ENCODE data around the gene TACC2.
A peak's percentile ranks its signal among the peaks of the same experiment; 100 is the strongest.
"Not testable (repeated sequence)": the region's sequence is repeated elsewhere in the genome, so short reads cannot be mapped to it uniquely, and the experiment has no call there.

TACC2 gene, protein sequence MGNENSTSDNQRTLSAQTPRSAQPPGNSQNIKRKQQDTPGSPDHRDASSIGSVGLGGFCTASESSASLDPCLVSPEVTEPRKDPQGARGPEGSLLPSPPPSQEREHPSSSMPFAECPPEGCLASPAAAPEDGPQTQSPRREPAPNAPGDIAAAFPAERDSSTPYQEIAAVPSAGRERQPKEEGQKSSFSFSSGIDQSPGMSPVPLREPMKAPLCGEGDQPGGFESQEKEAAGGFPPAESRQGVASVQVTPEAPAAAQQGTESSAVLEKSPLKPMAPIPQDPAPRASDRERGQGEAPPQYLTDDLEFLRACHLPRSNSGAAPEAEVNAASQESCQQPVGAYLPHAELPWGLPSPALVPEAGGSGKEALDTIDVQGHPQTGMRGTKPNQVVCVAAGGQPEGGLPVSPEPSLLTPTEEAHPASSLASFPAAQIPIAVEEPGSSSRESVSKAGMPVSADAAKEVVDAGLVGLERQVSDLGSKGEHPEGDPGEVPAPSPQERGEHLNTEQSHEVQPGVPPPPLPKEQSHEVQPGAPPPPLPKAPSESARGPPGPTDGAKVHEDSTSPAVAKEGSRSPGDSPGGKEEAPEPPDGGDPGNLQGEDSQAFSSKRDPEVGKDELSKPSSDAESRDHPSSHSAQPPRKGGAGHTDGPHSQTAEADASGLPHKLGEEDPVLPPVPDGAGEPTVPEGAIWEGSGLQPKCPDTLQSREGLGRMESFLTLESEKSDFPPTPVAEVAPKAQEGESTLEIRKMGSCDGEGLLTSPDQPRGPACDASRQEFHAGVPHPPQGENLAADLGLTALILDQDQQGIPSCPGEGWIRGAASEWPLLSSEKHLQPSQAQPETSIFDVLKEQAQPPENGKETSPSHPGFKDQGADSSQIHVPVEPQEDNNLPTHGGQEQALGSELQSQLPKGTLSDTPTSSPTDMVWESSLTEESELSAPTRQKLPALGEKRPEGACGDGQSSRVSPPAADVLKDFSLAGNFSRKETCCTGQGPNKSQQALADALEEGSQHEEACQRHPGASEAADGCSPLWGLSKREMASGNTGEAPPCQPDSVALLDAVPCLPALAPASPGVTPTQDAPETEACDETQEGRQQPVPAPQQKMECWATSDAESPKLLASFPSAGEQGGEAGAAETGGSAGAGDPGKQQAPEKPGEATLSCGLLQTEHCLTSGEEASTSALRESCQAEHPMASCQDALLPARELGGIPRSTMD (N-terminal part only)

DNA sequence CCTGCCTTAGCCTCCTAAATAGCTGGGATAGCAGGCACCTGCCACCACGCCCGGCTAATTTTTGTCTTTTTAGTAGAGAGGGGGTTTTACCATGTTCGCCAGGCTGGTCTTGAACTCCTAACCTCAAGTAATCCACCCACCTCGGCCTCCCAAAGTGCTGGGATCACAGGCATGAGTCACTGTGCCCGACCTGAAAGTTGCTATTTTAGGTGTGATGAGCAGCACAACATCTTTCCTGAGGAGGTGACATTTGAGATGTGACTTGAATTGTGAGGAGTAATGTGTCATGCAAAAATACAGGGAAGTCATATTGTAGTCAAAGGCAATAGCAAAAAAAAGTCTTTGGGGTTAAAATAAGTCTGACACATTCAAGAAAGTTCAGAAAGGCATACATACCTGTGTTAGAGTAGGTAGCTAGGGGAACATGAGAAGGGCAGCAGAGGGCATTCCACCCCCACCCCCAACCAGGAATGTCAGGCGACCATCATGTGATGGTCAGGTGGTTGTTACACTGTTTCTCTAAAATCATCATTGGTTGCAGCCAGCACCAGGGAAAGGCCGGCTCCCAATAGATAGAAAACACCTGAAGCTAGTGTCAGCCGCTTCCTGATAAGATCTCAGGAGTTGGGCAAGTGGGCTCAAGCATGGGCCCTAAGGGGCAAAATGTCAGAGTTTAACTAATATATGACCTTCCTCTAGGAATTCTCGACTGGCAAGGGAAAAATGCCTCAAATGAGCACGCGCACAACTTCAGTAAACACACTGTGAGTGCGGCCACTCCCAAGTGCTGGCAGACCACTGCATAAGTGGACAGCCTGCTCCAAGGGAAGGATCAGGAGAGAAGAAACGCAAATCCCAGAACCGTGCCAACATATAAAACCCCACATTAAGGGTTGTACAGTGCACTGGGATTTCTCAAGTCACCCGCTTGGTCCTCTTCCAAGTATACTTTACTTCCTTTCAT, at the start of gene TACC2:
Gene TACC2, plus strand, starts transcription at position 803 of the 964 bp plus-strand sequence. CDS start 32,819 bp downstream, outside the sequence.
- DNase-seq: no peak

DNA sequence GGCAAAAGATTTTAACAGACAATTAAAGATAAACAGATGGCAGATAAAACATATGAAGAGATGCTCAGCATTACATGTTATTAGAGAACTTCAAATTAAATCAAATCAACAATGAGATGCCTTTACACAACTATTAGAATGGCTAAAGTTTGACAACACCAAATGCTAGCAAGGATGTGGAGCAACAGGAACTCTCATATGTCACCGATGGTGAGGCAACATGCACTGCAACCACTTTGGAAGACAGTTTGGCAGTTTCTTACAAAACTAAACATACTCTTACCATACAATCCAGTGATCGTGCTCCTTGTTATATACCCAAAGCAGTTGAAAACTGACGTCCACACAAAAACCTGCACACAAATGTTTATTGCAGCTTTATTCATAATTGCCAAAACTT, 47.4 kb upstream of the TACC2 start:
- DNase-seq: no peak

DNA sequence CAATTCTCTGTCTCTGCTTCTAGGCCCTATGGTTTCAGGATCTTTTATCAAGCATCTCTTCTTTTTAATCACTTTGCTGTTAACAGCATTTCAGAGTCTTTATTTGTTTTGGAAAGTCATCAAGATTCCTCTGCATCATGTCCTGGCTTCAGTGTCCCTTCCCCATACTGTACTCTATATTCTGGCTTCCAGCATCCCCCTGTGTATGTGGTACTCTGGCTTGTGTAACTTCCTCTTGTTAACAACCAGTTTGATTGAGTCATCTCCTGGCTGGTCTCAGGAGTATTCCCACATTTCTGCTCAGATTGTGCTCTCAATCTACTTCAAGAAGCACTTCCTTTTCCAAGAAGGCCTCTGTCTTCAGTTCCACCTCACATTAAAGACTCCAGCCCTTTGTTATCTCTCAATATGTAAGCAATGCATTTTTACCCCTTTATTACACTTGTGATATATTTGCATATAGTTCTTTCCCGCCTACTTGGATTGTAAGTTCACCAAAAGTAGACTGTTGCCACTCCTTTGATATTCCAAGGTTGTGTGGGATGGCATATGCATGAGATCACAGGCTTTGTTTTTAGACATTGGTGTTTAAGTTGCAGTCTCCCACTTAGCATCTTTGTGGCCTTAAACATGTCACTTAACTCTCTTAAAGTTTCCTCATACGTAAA, 46.1 kb upstream of the TACC2 start:
- peak; percentile 38 for DNase-seq

DNA sequence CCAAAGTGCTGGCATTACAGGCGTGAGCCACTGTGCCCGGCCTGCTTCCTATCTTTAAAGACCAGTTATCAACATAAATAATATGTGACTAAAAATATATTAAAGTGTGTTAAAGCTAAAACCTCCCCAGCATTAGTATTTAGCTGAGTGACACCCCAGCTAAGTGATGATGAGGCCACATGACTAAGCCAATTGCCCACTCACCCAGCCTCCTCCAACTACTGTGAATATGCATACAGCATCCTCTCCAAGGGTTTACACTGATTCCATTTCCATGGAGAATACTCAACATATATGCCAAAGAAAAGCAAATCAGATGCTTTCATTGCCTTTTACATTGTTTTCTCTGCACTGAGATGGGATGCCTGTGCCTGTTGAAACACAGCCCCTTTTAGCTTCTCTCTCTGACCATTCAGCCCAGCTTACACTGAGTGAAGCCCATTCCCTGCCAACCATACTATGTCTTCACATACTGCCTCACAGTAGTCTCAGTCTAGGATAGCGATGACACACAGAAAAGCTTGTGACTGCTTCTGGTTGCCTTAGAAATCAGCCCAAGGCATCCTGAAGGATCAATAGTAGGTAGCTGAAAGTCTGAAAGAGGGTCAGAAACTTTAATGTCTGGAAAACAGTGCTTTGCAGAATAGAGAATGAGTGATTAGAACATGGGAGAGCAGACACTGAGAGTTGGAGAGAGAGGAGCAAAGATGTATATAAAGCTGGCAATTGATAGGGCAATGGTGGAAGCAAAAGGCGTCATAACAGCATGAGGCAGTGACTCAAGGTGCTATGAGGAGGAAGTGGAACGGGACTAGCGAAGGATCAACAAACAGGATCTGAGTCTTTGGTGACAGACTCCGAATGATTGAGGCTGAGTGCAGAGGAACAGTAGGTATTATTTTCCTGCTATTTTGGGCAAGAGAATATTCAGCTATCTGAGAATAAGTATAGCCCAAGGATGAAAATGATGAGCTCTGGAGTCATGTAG, 41.3 kb upstream of the TACC2 start:
- no peak for DNase-seq

DNA sequence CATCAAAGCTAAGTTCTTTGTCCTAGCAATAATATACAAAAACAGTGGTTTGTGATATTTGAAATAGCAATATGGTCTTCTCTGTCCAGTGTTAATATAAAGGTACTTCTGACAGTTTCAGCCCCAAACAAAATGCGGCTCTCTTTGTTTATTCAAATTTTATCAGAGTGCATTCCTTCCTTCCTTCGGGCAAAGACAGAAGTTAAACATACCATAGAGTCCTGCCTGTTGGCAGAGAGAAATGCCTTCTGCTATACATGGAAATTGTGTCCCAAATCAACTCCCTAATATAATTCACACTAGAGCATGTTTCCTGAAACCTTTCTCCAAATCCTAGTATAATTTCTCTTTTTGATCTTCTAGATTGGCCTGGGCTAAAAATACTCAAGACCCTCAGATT, 39.9 kb upstream of the TACC2 start:
- no peak for DNase-seq

DNA sequence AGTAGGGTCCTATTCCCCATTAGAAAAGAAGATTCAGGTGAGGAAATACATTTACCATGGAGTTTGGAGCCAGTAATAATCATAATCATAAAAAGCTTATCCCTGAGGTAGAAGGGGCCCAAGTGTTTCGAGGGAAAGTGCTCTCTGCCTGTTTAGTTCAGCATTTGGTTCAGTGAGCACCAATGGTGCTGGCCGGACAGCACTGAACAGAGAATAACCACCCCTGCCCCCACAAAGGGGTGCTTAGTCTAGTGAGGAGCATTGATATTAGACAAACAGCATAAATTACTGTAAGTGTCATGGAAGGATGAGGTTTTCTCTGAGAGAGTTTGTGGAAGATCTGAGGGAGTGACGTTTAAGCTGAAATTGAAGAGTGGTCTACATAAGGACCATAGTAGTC, 39.5 kb upstream of the TACC2 start:
- no peak for DNase-seq

DNA sequence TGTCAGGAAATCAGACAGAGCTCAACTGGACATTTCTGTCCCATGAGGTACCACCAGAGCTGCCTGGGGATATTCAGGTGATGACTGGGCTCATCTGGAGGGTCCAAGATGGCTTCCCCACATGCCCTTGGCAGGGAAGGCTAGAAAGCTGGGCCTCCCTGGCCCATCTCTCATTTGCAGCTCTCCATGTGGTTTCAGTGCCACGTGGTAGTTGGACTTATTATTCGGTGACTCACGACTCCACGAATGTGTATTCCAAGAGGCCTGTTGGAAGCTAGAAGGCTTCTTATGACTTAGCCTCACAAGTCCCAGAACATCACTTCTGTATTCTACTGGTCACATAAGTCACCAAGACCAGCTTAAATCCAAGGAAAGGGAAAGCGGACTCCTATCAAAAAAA, 36.7 kb upstream of the TACC2 start:
- no peak for DNase-seq

DNA sequence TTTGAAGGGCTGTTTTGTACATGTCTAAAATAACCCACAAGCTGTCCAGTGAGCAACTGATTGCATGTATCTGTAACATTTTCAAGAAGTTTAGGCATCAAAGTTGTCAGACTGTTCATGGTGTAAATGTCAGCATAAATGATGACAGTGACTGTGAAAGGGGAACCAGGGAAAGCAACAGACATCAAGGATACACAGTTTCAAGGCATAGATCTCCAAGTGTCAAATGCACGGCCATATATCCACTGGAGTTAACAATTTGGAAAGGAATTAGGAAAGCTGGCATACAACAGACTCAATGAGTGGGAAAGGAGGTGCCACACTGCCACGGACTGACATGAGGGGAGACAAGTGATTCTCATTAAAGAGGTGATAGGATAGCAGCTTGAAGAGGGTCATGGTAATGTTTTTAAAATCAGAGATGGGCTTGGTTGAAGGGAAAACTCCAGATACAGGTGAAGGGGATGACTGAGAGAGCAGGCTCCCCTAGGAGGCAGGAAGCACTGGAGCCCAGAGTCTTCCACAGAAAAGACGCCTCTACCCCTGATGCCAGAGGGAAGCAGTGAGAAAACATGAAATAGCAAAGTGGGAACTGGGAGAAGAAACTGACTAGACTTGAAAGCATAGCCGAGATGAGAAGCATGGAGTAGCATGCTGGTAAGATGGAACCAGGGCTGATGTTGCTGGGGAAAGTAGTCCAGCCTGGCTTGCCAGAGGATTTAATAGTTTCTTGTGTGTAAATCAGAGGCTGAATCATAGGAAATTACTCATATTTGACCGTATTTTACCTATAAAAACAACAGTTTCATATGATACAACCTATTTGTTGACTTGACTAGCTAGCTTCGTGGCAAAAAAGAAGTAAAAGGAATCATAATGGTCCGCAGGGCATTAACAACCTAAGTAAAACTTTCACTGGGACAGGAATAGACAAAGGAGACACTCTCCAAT, 32.6 kb upstream of the TACC2 start:
- no peak for DNase-seq

DNA sequence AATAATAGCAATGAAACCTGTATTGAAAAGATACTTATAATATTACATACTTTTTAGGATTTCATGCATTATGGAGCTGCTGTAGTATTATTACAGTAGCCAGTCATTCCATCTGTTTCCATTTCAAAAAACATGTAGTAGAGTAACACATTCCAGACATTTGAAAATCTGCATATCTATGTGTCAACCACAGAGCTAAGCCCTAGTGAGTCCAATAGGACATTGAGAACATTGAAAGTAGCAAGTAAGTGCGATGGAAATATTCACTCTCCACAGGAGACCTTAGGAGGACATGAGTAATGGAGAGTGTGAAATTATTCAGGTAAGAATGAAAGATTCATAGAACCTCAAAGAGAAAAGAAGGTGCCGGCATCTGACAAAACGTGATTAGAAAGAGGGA, 29.3 kb upstream of the TACC2 start:
- DNase-seq: no peak

DNA sequence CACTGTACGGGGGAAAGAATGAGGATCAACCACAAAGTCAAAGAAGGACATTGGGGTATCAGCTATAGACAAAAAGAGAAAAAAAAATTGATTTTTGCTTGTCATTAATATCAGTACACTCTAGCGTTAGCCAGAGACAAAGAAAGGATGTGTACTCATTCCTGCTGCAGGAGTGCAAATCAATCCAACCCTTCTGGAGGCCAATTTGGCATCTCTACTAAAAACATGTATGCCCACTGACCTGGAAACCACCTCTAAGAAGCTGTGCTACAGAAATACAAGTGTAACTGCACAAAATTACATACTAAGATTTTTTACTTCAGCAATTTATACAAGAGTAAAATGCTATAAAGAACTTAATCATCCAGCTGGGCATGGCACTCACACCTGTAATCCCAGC, 27.5 kb upstream of the TACC2 start:
- no peak for DNase-seq

DNA sequence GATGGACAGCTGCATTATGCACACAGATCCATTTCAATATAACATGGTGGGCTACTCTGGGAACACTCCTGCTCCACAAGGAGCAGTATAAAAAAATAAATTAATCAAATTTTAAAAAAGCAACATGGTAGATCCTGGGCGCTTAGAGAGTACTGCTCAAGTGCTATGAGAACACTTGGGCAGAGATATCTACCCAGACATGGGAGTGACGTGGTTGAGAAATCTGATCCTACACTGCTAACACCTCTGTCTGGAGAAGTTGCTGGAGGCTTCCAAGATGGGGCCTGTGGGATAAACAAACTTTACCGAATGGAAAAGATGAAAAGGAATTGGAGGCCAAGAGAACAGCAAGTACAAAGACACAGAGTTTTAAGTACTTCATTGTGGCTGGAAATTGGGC, 23.0 kb upstream of the TACC2 start:
- no peak for DNase-seq

DNA sequence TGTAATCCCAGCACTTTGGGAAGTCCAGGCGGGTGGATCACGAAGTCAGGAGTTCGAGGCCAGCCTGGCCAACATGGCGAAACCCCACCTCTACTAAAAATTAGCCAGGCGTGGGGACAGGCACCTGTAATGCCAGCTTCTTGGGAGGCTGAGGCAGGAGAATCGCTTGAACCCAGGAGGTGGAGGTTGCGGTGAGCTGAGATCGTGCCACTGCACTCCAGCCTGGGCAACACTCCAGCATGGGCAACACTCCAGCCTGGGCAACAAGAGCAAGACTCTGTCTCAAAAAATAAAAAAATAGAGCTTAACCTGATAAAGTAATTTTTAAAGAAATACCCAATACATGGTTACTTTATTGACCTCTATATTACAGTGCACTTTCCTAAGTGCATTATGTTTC, 19.9 kb upstream of the TACC2 start:
- DNase-seq: not testable (repeated sequence)

DNA sequence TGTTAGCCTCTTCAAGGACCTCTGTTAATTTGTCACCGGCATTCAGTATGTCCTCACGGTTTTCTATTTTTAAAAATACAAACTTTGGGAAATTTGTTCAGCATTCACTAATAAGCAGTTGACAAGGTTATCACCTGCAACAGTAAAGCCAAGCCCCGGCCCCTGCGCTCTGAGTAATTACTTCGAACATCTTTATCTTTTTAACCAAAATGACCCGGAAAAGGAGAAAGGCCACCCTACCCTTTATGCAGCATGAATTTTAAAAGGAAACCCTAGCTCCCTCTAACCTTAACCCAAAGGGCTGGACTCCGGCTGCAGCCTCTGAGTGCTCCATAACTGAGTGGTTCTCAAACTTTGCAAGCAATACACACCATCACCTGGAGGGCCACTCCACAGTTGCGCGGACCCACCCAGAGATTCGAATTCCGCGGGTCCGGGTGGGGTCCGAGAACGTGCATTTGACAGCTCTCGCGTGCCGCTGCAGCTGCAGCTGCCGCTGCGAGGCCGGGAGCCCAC, 14.9 kb upstream of the TACC2 start:
- no peak for DNase-seq

DNA sequence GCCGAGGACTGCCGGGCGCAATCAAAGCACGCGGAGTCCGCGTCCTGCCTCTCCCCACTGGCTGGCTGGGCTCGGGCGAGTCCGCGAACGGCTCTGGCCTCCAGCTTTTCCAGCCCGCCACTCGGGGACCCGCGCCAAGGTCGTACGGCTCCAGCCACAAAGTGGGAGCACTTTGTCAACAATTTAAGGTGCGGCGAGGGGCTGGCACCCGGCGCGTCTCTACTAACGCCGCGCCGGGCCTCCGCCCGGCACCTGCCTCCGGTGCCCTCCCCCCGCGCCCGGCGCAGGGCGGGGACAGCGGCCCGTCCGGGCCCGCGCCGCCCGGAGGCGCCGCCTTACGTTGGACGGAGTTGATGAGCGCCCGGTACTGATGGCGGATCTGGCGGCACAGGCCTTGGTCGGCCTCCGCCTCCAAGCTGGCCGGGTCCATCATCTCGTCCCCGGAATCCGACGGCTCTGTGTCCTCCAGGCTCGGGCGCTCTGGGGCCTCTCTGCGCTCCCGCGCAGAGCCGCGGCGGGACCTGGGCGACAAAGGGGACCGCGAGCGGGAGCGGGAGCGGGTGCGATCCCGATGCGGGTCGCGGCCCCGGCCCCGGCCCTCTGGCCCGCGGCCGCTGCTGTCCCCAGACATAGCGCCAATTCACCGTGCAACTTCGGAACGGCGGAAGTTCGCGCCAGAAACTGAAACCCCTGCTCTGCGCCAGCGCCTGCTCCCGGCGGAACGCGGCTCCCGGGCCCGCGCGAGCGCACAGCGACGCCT, 14.2 kb upstream of the TACC2 start, which contains the start of gene NSMCE4A:
Gene NSMCE4A, minus strand, starts transcription at position 683 of the 760 bp plus-strand sequence. Its CDS starts 52 bp downstream, at position 631.
- DNase-seq: peak; percentile 85

DNA sequence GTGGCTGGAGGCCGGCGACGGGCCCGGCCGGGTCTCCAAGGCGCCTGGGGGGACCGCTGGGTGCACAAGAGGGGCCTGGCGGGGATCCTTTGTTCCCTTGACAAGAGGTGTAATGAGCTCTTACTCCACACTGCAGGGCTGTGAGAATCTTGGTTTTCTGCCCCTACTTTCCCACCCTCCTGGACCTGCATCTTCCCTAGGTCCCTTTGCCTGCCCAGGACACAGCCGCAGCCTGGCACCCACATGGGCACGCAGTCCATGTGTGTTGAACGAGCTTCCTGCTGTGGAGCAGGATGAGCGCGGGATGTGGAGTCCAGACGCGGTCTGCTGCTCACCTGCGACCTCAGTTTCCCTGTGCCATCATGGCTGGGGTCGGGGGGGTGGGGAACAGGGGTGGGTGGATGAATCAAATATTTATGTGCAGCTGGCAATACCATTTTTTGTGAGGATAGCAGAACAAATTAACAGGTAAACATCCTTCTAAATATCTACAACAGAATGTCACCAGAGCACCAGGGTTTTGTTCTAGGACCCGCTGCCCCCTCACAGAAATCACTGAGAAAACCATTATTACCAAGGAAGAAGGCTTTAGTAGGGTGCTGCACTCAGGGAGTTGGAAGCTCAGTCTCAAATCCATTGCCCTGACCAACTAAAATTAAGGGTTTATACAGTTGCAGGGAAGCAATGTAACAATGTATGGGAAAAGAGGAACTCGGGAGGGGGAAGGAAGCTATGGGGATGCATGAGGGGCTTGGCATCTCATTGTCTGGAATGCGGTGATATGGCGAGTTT, 13.5 kb upstream of the TACC2 start:
- DNase-seq: no peak

DNA sequence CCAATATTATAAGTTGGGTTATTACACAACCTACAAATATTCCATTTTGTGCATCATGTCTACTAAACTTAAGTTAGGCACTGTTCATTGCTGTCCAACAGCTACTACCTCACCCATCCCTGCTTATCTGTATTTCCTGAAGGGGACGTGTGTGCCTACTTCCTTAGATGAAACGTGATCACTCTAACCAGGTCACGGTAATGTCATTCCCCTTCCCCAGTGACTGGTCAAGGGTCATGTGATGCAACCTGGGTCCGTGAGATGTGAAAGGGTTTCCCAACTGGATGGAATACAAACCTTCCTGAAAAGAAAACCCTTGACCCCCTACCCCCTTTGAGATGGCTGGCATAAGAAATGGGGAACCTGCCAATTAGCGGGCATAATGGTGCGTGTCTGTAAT, 12.4 kb upstream of the TACC2 start:
- no peak for DNase-seq

DNA sequence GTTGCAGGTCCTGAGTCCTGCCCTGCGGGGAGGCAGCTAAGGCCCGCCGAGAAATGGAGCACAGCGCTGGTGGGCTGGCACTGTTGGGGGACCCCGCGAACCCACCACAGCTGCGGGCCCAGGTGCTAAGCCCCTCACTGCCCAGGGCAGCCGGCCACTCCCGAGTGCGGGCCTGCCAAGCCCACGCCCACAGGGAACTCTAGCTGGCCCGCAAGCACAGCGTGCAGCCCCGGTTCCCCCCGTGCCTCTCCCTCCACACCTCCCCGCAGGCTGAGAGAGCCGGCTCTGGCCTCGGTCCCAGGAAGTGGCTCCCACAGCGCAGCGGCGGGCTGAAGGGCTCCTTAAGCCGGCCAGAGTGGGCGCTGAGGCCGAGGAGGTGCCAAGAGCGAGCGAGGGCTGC, 10.5 kb upstream of the TACC2 start:
- DNase-seq: no peak

All from right hindlimb (tissue), 1 donor.